Activated naive CD8-positive, alpha-beta T cell treated with anti-CD3 and anti-CD28 coated beads for 36 hours (primary cell): ENCODE measurements around the gene WNT7A. TPM values are rescaled to one million over a fixed set of nuclear protein-coding genes. Genes with fewer than 3 reads are reported as not detected.

ENCODE experiments used
- DNase-seq: peaks from one replicate; pipeline ENCODE4 v3.0.0; 2021
- H3K27ac Mint-ChIP-seq: one replicate; pipeline ENCODE4 v1.8.0; 2022; ENCODE audit warnings: mild to moderate bottlenecking, moderate library complexity, mixed read lengths
- H3K27me3 Mint-ChIP-seq: one replicate; pipeline ENCODE4 v1.8.0; 2022; ENCODE audit warnings: mild to moderate bottlenecking, mixed read lengths
- H3K36me3 Mint-ChIP-seq: one replicate; pipeline ENCODE4 v1.8.0; 2021; ENCODE audit warnings: mild to moderate bottlenecking, mixed read lengths
- H3K4me1 Mint-ChIP-seq: one replicate; pipeline ENCODE4 v1.8.0; 2021; ENCODE audit warnings: mixed read lengths
- H3K4me3 Mint-ChIP-seq: one replicate; pipeline ENCODE4 v1.8.0; 2022; ENCODE audit warnings: mild to moderate bottlenecking, moderate library complexity, mixed read lengths
- H3K9me3 Mint-ChIP-seq: one replicate; pipeline ENCODE4 v1.8.0; 2022; ENCODE audit warnings: mixed read lengths
- total RNA-seq, 2 experiments: library from RNA; stranded (reverse); gene quantifications; one replicate each; pipeline ENCODE4 v1.2.3, GENCODE V29; 2021

Gene WNT7A
- total RNA-seq, 2 experiments from 2014 or later, result 0.20 TPM; not detected in 1

- no peaks in the 10 kb centered on the region for H3K9me3 Mint-ChIP-seq
- H3K4me3 Mint-ChIP-seq, result no peak overlapping the region
- no peaks in the 10 kb centered on the region for H3K36me3 Mint-ChIP-seq
- peaks cover 3% of the 10 kb centered on the region for H3K27me3 Mint-ChIP-seq
- H3K4me1 Mint-ChIP-seq, result peaks cover 5% of the 10 kb centered on the region
- H3K27ac Mint-ChIP-seq, result no peak overlapping the region
- DNase-seq, result no peak
These were observed 86.4 kb downstream of the WNT7A start for GRCh38 chr3:13793451-13793850.

DNA sequence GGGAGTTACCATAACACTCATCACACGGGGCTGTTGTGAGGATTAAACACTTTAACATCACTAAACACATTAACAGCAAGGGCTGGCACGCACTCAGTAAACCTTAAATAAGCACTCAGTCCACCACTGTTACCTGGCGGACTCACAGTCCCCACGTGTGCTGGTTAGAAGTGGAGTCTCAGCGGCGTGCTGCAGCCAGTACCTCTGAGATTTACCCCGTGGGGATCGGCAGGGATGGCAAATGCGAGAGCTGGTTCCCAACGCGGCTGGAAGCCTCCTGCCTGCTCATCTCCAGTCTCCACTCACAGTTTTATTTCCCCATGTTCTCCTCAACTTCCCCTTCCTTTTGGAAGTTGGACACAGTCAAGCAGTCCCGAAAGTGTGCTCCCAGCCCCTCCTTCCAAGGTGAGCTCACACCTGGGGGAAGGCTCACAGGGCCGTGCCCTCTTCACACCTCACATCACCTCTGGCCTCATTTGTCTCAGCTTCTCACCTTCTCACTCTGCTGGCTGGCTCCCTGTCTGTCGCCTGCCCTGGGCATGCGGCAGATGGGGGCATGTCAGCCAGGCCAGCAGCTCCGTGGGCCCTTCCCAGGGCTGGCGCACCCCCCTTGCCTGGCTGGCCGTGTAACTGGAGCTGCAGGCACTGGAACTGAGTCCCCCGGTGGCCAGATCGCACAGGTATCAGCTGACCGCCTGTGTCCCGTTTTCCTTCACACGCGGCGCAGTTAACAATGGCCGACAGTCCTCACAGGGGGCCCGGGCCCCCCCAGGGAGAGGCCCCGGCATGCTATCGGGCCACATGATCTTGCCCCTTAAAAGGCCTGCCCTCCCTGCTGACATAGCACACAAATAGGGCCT, 87.1 kb downstream of the WNT7A start:
- H3K36me3 Mint-ChIP-seq, result no peaks in the 10 kb centered on the region
- no peak for DNase-seq
- peaks cover 5% of the 10 kb centered on the region for H3K4me1 Mint-ChIP-seq
- H3K9me3 Mint-ChIP-seq, result no peaks in the 10 kb centered on the region
- no peak overlapping the region for H3K27ac Mint-ChIP-seq
- peaks cover 3% of the 10 kb centered on the region for H3K27me3 Mint-ChIP-seq
- H3K4me3 Mint-ChIP-seq, result no peak overlapping the region

DNA sequence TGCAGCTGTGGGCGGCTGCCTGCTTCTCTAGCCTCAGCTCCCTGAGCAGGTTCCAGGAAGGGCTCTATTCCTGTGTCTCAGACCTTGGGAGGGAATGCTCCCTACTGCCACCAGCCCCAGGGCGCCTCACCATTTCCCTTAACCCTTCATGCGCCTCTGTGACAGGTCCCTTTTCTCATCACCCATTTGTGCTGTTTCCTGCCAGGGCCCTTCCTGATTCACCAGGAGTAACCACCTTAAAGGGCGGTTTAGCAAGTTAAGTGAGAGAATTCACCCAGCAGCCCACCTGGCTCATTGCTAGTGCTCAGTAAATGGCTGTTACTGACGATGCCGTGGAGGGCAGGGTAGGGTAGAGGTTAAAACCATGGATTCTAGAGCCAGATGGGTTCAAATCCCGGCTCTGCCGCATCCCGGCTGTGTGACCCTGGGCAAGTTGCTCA, 87.8 kb downstream of the WNT7A start:
- no peak overlapping the region for H3K4me3 Mint-ChIP-seq

DNA sequence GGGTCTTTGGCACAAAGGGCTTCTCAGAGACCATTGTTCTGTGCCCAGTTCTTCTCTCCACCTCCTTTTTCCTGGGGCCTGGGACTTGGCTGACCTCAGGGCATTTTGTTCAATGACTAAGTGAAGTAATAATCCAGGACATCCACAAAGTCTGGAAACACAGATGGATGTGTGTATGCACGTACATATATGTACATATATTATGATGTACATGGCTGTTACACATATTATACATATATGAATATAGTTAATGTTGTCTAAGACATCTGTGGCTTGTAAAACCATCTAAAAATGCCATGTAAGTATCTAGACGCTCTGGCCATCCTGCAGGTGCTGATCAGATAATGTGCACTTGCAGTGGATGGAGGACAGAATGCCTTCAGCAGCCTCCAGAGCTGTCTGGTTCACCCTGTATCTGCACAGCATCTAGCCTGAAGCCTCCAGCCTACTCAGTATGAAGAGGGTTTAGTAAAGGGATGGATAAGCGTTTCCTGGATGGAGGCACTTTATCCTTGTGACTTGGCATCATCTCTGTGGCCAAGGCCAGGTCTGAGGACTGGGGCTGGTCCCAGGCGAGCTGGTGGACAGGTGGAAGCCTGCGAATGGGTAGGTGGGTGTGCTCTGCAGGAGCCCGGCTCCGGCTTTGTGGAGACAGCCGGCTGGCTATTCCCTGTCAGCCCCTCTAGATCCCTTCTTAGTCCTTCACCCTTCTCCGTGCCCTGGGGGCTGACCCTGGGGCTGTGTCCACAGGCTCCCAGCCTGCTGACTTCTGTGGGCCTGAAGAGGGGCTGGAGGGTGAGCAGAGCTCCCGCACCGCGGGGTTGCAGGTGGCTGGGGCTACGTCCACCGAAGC, 88.4 kb downstream of the WNT7A start:
- no peaks in the 10 kb centered on the region for H3K9me3 Mint-ChIP-seq

More for the DNA sequence above, 87.8 kb downstream of the WNT7A start:
- no peaks in the 10 kb centered on the region for H3K9me3 Mint-ChIP-seq
- no peaks in the 10 kb centered on the region for H3K36me3 Mint-ChIP-seq
- H3K4me1 Mint-ChIP-seq, result peaks cover 5% of the 10 kb centered on the region
- H3K27me3 Mint-ChIP-seq, result peaks cover 3% of the 10 kb centered on the region
- DNase-seq, result no peak
- no peak overlapping the region for H3K27ac Mint-ChIP-seq

GRCh38 chr3:13790376-13791197, 89.3 kb downstream of the WNT7A start:
- H3K27ac Mint-ChIP-seq, result no peak overlapping the region
- H3K4me1 Mint-ChIP-seq, result no peaks in the 10 kb centered on the region
- no peaks in the 10 kb centered on the region for H3K36me3 Mint-ChIP-seq
- H3K4me3 Mint-ChIP-seq, result no peak overlapping the region
- H3K9me3 Mint-ChIP-seq, result no peaks in the 10 kb centered on the region
- no peak for DNase-seq
- H3K27me3 Mint-ChIP-seq, result no peaks in the 10 kb centered on the region

More for the DNA sequence above, 88.4 kb downstream of the WNT7A start:
- H3K4me3 Mint-ChIP-seq, result no peak overlapping the region
- H3K36me3 Mint-ChIP-seq, result no peaks in the 10 kb centered on the region
- no peak for DNase-seq
- no peaks in the 10 kb centered on the region for H3K27me3 Mint-ChIP-seq
- no peaks in the 10 kb centered on the region for H3K4me1 Mint-ChIP-seq
- H3K27ac Mint-ChIP-seq, result no peak overlapping the region

DNA sequence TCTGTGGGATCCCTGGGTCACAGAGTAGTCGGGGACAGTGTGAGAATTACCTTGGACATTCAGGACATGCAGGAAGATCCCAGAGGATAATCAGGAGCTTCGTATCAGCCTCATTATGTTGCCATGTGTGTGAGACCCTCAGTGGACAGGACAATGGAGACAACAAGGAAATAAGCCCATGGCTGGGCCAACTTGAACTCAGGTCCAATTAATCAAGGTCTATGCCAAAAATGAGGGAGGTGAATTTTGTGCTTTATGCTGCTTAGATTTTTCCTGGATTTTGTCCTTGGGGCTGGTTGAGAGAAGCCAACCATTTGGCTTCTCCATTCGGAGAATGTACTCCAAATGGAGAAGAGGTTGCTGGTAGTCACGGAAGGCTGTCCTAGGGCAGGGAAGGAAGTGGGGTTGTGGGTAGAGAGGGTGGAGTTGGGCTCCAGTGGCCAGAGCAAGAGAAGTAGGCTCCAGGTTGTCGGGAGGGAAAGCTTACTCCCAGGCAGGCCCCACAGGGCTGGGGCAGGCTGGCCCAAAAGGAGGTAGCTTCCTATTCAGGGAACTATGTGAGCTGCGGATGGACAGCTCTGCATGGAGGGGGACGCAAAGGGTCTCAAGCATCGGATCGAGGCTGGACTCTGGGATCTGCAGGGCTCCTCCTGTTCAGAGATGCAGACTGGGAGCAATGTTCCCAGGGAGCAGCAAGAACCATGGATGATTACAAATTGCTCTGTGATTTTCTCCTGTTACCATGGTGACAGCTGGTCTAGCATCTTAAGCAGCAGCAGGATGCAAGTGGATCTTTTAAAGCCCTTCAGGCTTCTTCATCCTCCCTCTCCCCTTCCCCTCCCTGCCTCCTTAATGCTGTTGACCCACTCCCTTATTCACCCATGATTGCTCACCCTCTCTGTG, 91.1 kb downstream of the WNT7A start:
- Mint-ChIP-seq H3K27me3 (no peaks in the 10 kb centered on the region), H3K4me1 (no peaks in the 10 kb centered on the region), H3K4me3 (no peak overlapping the region)

DNA sequence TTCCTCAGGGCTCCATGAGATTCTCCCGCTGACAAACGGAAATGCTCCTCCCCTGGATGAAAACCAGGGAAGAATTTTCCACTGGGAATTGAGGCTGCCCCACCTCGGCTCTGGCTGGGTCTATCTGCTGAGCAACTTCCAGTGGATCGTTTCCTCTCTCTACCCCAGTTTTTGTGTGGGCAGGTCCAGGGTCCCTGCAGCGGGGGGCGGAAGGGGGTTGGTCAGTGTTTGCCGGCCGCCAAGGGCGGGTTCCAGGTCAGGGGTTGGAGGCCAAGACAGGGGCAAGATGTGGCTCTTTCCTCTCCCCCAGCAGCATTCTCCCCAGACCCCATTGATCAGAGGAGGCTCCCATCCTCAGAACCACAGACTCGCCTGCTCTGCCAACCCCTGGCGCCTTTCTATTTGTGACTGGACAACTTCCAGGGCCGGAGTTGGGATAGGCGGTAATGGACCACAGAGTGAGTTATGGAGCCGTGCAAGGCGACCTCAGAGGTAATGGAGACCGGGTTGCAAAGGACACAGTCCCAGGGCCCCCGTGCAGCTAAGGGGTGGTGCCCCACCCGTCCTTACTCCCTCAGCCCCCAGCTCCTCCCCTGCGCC, 92.2 kb downstream of the WNT7A start:
- no peak for DNase-seq
- no peaks in the 10 kb centered on the region for H3K4me1 Mint-ChIP-seq
- H3K4me3 Mint-ChIP-seq, result no peak overlapping the region
- peaks cover 4% of the 10 kb centered on the region for H3K27me3 Mint-ChIP-seq
- no peaks in the 10 kb centered on the region for H3K9me3 Mint-ChIP-seq
- H3K36me3 Mint-ChIP-seq, result no peaks in the 10 kb centered on the region
- H3K27ac Mint-ChIP-seq, result no peak overlapping the region

More for the DNA sequence above, 91.1 kb downstream of the WNT7A start:
- no peaks in the 10 kb centered on the region for H3K9me3 Mint-ChIP-seq
- H3K36me3 Mint-ChIP-seq, result no peaks in the 10 kb centered on the region
- no peak overlapping the region for H3K27ac Mint-ChIP-seq
- no peak for DNase-seq

- no peak overlapping the region for H3K4me3 Mint-ChIP-seq
- H3K4me1 Mint-ChIP-seq, result no peaks in the 10 kb centered on the region
- no peak overlapping the region for H3K27ac Mint-ChIP-seq
- peaks cover 7% of the 10 kb centered on the region for H3K27me3 Mint-ChIP-seq
- DNase-seq, result no peak
- no peaks in the 10 kb centered on the region for H3K9me3 Mint-ChIP-seq
- H3K36me3 Mint-ChIP-seq, result no peaks in the 10 kb centered on the region
These were observed 93.1 kb downstream of the WNT7A start for GRCh38 chr3:13786811-13787210.

- Mint-ChIP-seq H3K9me3 (no peaks in the 10 kb centered on the region), H3K36me3 (no peaks in the 10 kb centered on the region), H3K27ac (no peak overlapping the region), H3K27me3 (peaks cover 7% of the 10 kb centered on the region), H3K4me1 (no peaks in the 10 kb centered on the region), H3K4me3 (no peak overlapping the region)
- no peak for DNase-seq
These were observed 93.9 kb downstream of the WNT7A start for GRCh38 chr3:13785853-13786436.

DNA sequence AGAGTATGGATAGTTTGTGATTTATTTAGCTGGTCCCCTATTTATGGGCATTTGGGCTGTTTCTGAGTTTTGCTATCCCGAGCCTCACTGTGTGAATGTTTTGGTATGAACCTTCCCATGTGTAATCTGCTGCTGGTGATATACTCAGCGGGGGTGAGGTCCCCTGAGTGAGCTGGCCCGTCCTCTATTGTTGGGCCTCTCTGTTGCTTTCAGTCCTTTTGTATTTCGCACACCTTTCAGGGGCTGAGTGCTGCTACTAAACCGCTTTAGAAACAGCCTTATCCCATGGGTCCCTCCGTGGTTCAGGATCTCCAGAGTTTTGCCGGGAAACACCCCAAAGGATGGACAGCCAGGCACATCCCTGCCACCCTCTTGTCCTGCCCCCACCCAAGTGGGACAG, 94.5 kb downstream of the WNT7A start:
- Mint-ChIP-seq H3K4me3 (no peak overlapping the region), H3K27ac (no peak overlapping the region), H3K36me3 (no peaks in the 10 kb centered on the region), H3K4me1 (no peaks in the 10 kb centered on the region), H3K9me3 (no peaks in the 10 kb centered on the region), H3K27me3 (peaks cover 7% of the 10 kb centered on the region)
- no peak for DNase-seq

- H3K9me3 Mint-ChIP-seq, result no peaks in the 10 kb centered on the region
- H3K4me1 Mint-ChIP-seq, result no peaks in the 10 kb centered on the region
- H3K27me3 Mint-ChIP-seq, result peaks cover 7% of the 10 kb centered on the region
- no peaks in the 10 kb centered on the region for H3K36me3 Mint-ChIP-seq
- H3K4me3 Mint-ChIP-seq, result no peak overlapping the region
- no peak for DNase-seq
- no peak overlapping the region for H3K27ac Mint-ChIP-seq
These were observed 96.4 kb downstream of the WNT7A start for GRCh38 chr3:13783476-13783875.

DNA sequence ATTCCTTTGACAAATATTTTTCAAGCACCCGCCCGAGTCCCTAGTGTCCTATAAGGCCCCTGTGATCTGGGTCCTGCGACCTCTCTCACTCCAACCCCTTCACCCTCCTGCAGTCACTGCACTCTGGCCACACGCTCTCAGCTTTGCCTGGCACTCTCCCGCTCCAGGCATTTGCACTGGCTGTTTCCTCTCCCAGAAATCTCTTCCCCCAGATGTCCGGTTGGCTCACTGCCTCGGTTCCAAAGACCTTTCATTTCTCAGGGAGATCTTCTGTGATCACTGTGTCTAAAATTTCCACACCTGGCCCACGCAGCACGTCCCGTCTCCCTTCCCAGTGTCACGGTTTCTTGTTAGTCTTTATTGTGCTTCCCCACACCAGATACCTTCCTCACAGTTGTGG, 97.4 kb downstream of the WNT7A start:
- Mint-ChIP-seq H3K36me3 (no peaks in the 10 kb centered on the region), H3K27ac (no peak overlapping the region), H3K4me1 (no peaks in the 10 kb centered on the region)

DNA sequence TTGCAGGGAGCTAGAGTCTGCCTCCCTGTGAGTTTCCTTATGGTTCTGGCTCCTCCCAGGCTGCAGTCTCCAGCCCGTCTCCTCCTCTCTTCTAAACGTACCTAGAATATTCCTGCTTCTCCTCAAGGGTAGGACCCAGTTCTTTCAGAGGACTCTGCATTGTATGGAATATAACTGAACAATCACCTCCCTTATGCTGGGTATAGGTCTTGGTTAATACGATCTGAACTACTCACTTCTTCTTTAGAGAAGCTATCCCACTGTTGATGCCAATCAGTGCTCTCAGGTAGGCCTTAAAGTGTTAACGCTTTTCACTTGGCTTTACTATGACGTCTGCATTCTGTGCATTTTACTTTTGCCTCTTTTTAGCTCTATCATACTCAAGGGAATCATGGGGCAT, 98.5 kb downstream of the WNT7A start:
- Mint-ChIP-seq H3K27ac (no peak overlapping the region), H3K9me3 (no peaks in the 10 kb centered on the region), H3K27me3 (peaks cover 7% of the 10 kb centered on the region), H3K36me3 (no peaks in the 10 kb centered on the region), H3K4me1 (no peaks in the 10 kb centered on the region), H3K4me3 (no peak overlapping the region)
- no peak for DNase-seq

More for the DNA sequence above, 97.4 kb downstream of the WNT7A start:
- H3K27me3 Mint-ChIP-seq, result peaks cover 7% of the 10 kb centered on the region
- no peaks in the 10 kb centered on the region for H3K9me3 Mint-ChIP-seq
- H3K4me3 Mint-ChIP-seq, result no peak overlapping the region
- no peak for DNase-seq
